Measurements from ENCODE around the gene FAM222A.

DNA sequence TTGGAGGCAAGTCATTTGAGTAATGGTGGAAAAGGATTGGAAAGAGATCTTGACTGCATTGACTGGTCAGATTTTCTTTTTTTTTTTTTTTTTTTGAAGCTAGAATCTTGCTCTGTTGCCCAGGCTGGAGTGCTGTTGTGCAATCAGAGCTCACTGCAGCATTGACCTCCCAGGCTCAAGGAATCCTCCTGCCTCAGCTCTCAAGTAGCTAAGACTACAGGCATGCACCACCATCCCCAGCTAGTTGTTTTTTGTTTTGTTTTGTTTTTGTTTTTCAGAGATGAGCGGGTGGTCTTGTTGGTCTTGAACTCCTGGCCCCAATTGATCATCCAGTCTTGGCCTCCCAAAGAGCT, 30.9 kb upstream of the FAM222A start:
- TF ChIP-seq, protein P1, sequence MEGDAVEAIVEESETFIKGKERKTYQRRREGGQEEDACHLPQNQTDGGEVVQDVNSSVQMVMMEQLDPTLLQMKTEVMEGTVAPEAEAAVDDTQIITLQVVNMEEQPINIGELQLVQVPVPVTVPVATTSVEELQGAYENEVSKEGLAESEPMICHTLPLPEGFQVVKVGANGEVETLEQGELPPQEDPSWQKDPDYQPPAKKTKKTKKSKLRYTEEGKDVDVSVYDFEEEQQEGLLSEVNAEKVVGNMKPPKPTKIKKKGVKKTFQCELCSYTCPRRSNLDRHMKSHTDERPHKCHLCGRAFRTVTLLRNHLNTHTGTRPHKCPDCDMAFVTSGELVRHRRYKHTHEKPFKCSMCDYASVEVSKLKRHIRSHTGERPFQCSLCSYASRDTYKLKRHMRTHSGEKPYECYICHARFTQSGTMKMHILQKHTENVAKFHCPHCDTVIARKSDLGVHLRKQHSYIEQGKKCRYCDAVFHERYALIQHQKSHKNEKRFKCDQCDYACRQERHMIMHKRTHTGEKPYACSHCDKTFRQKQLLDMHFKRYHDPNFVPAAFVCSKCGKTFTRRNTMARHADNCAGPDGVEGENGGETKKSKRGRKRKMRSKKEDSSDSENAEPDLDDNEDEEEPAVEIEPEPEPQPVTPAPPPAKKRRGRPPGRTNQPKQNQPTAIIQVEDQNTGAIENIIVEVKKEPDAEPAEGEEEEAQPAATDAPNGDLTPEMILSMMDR (IDR thresholded peaks at IDR 0.05), result no peak
- TF ChIP-seq POLR2AphosphoS5 (IDR thresholded peaks at IDR 0.05) (no peak), POLR2A (IDR thresholded peaks at IDR 0.05) (no peak)

Data from gastroesophageal sphincter (tissue), 3 donors.